A673 (cell line): ENCODE results near the gene TYRO3.

ENCODE experiments used
- EZH2 ChIP-seq: fragments of 200-600 bp; sonication (generic); IDR thresholded peaks from 2 replicates; pipeline ENCODE4 v1.6.1; 2017; ENCODE audit warnings: borderline replicate concordance, low read depth, mild to moderate bottlenecking, mixed read lengths, antibody characterized with exemption, low read length; ENCODE audit not compliant: poor library complexity, severe bottlenecking
- TF ChIP-seq, protein P1 (sequence below): fragments of 300-800, 200-600 bp; sonication (generic); conservative IDR thresholded peaks from 2 replicates; pipeline ENCODE4 v1.5.1; 2017; ENCODE audit warnings: low read depth, mild to moderate bottlenecking, antibody characterized with exemption, low read length, moderate library complexity, mixed read lengths

DNA sequence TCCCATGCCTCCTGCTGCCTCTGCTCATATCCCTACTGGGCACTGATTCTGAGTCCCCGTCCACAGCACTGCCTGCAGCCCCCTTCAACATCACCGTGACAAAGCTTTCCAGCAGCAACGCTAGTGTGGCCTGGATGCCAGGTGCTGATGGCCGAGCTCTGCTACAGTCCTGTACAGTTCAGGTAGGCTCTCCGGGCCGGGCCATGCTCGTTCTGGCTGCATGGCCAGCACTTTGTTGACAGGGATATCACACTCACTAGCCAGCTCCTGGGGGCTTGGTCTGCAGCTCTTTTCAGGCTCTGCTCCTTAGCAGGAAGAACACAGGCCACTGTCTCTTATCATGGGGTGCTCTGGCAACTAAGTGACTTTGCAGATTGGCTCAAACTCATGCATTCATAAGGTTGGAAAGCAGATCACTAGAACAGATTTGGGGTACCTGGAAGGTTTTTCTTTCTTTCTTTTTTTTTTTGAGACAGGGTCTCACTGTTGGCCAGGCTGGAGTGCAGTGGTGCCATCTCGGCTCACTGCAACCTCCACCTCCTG, 6.0 kb downstream of the TYRO3 start:
- TF ChIP-seq, protein P1, sequence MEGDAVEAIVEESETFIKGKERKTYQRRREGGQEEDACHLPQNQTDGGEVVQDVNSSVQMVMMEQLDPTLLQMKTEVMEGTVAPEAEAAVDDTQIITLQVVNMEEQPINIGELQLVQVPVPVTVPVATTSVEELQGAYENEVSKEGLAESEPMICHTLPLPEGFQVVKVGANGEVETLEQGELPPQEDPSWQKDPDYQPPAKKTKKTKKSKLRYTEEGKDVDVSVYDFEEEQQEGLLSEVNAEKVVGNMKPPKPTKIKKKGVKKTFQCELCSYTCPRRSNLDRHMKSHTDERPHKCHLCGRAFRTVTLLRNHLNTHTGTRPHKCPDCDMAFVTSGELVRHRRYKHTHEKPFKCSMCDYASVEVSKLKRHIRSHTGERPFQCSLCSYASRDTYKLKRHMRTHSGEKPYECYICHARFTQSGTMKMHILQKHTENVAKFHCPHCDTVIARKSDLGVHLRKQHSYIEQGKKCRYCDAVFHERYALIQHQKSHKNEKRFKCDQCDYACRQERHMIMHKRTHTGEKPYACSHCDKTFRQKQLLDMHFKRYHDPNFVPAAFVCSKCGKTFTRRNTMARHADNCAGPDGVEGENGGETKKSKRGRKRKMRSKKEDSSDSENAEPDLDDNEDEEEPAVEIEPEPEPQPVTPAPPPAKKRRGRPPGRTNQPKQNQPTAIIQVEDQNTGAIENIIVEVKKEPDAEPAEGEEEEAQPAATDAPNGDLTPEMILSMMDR = no peak
- no peak for TF ChIP-seq EZH2
